Measurements from ENCODE around the gene ADGRL2.

GRCh38 chr1:81841795-81842194, 41.1 kb downstream of the ADGRL2 start:
- TF ChIP-seq CTCF (IDR thresholded peaks at IDR 0.05) = no peak
- TF ChIP-seq YY1 (IDR thresholded peaks at IDR 0.05; ENCODE audit: low read depth) = no peak
- TF ChIP-seq RXRA (IDR thresholded peaks at IDR 0.05; ENCODE audit: borderline replicate concordance, low read depth) = no peak
- no peak for TF ChIP-seq FOSL2 (IDR thresholded peaks at IDR 0.05; ENCODE audit: borderline replicate concordance, low read depth)
- TF ChIP-seq RFX5 (IDR thresholded peaks at IDR 0.05; ENCODE audit: low read length) = no peak
- TF ChIP-seq ZBTB33 (IDR thresholded peaks at IDR 0.05; ENCODE audit: borderline replicate concordance, low read depth) = no peak
- no peak for TF ChIP-seq POLR2AphosphoS5 (IDR thresholded peaks at IDR 0.05; ENCODE audit: low read depth, low read length)

Measured in SK-N-SH (cell line).